H1 (cell line): ENCODE data around the gene PSME1. TPM values are rescaled to one million over a fixed set of nuclear protein-coding genes. Genes with fewer than 3 reads are reported as not detected.

ENCODE experiments used
- CTCF ChIA-PET: fragments of 300-600 bp; sonication (Branson Sonifier 250); formaldehyde crosslinking; loops from one replicate; lab custom pipeline; 2021; ENCODE audit not compliant: partially characterized antibody; lab: Charles Lee
- POLR2A ChIA-PET: fragments of 300-600 bp; sonication (Branson Sonifier 250); formaldehyde crosslinking; loops from one replicate; lab custom pipeline; 2021; ENCODE audit warnings: inconsistent platforms; ENCODE audit not compliant: partially characterized antibody; lab: Charles Lee
- DNase-seq, 2 experiments: peaks; one replicate each; pipeline versions ENCODE4 v3.0.0 to v3.0.0-alpha.2; 2010 to 2022; ENCODE audit warnings: low spot score in 2 of 2, low read depth in 1 of 2, mixed read lengths in 1 of 2
- FAIRE-seq: peaks from 2 replicates; lab custom pipeline; 2011; peaks lifted over from hg19 to GRCh38; lab: Jason Lieb, UNC
- H2AFZ ChIP-seq: 2 replicates; pipeline ENCODE4 v1.8.1; 2012; ENCODE audit warnings: low read length, inconsistent platforms
- H2AK5ac ChIP-seq: 2 replicates; pipeline ENCODE4 v1.6.1; 2013; ENCODE audit warnings: low read depth, low read length
- H2BK120ac ChIP-seq: replicated peaks from 2 replicates; pipeline ENCODE3; 2013; ENCODE audit warnings: low read depth, low read length, inconsistent platforms
- H2BK12ac ChIP-seq: 2 replicates; pipeline ENCODE4 v1.6.1; 2013; ENCODE audit warnings: low read depth, low read length
- H2BK15ac ChIP-seq: 2 replicates; pipeline ENCODE4 v1.6.1; 2013; ENCODE audit warnings: low read length
- H2BK20ac ChIP-seq: 2 replicates; pipeline ENCODE4 v1.6.1; 2013; ENCODE audit warnings: low read length
- H2BK5ac ChIP-seq: 2 replicates; pipeline ENCODE4 v1.6.1; 2013; ENCODE audit warnings: low read depth, low read length
- H3K14ac ChIP-seq: 2 replicates; pipeline ENCODE4 v1.6.1; 2013; ENCODE audit warnings: inconsistent platforms; ENCODE audit not compliant: insufficient read length
- H3K18ac ChIP-seq: 2 replicates; pipeline ENCODE4 v1.6.1; 2013; ENCODE audit warnings: low read length; ENCODE audit errors: extremely low read depth
- H3K23ac ChIP-seq: 2 replicates; pipeline ENCODE4 v1.6.1; 2013; ENCODE audit warnings: inconsistent platforms; ENCODE audit not compliant: insufficient read length
- H3K23me2 ChIP-seq: 2 replicates; pipeline ENCODE4 v1.6.1; 2013; ENCODE audit warnings: low read depth, low read length
- H3K27ac ChIP-seq: 2 replicates; pipeline ENCODE4 v1.6.1; 2011; ENCODE audit warnings: low read depth, low read length, inconsistent platforms
- H3K27me3 ChIP-seq, 4 experiments: replicated peaks in 1 of 4; 1 replicate in 1 of 4; 2 replicates in 3 of 4; pipeline versions ENCODE4 v1.6.1 to v1.8.1; 2011 to 2013; ENCODE audit warnings: low read length in 3 of 4, mild to moderate bottlenecking in 3 of 4, inconsistent platforms in 2 of 4, mixed read lengths in 2 of 4, moderate library complexity in 1 of 4; ENCODE audit not compliant: control insufficient read depth in 3 of 4, insufficient read depth in 3 of 4; ENCODE audit errors: extremely low read depth in 1 of 4
- H3K36me3 ChIP-seq, 4 experiments: 2 replicates each; pipeline versions ENCODE4 v1.6.1 to v1.8.1; 2011 to 2013; ENCODE audit warnings: mild to moderate bottlenecking in 4 of 4, low read length in 3 of 4, moderate library complexity in 2 of 4, control low read depth in 1 of 4, inconsistent platforms in 1 of 4; ENCODE audit not compliant: insufficient read depth in 4 of 4, control insufficient read depth in 2 of 4
- H3K4ac ChIP-seq: replicated peaks from 2 replicates; pipeline ENCODE3; 2013; ENCODE audit warnings: low read length, low read depth, mixed read lengths, inconsistent platforms; ENCODE audit not compliant: insufficient read length
- H3K4me1 ChIP-seq, 4 experiments: replicated peaks in 1 of 4; 1 replicate in 1 of 4; 2 replicates in 3 of 4; pipeline versions ENCODE4 v1.6.1 to v1.8.1; 2011 to 2013; ENCODE audit warnings: low read length in 3 of 4, inconsistent platforms in 2 of 4, mixed read lengths in 1 of 4; ENCODE audit not compliant: insufficient read depth in 4 of 4, control insufficient read depth in 3 of 4
- H3K4me2 ChIP-seq, 2 experiments: 2 replicates each; pipeline versions ENCODE4 v1.6.1 to v1.8.1; 2011 to 2013; ENCODE audit warnings: low read depth in 2 of 2, low read length in 2 of 2, control low read depth in 1 of 2, inconsistent platforms in 1 of 2, mild to moderate bottlenecking in 1 of 2; ENCODE audit not compliant: insufficient read depth in 1 of 2
- H3K4me3 ChIP-seq, 4 experiments: fragments of 200-600, 300-600 bp in 1 of 4; sonication (generic), shearing (Covaris generic), sonication (Bioruptor Twin) in 1 of 4; 2 replicates each; pipeline versions ENCODE4 v1.5.1 to v1.8.1; 2011 to 2016; ENCODE audit warnings: low read length in 4 of 4, low read depth in 3 of 4, control low read depth in 2 of 4, inconsistent platforms in 2 of 4, mild to moderate bottlenecking in 2 of 4, mixed read lengths in 1 of 4, moderate library complexity in 1 of 4; ENCODE audit not compliant: insufficient read depth in 2 of 4; ENCODE audit errors: extremely low read depth in 1 of 4
- H3K56ac ChIP-seq: replicated peaks from 2 replicates; pipeline ENCODE3; 2013; ENCODE audit warnings: low read depth, mild to moderate bottlenecking, mixed read lengths, low read length, inconsistent platforms; ENCODE audit not compliant: insufficient read length
- H3K79me1 ChIP-seq: 2 replicates; pipeline ENCODE4 v1.6.1; 2013; ENCODE audit warnings: low read depth, low read length, control low read depth
- H3K79me2 ChIP-seq, 2 experiments: 2 replicates each; pipeline versions ENCODE4 v1.6.1 to v1.8.1; 2012 to 2013; ENCODE audit warnings: low read length in 2 of 2, mild to moderate bottlenecking in 2 of 2, inconsistent platforms in 1 of 2; ENCODE audit not compliant: insufficient read depth in 2 of 2, control insufficient read depth in 1 of 2
- H3K9ac ChIP-seq, 4 experiments: replicated peaks in 1 of 4; 1 replicate in 1 of 4; 2 replicates in 3 of 4; pipeline versions ENCODE4 v1.6.1 to v1.8.1; 2011 to 2013; ENCODE audit warnings: low read depth in 3 of 4, low read length in 3 of 4, control low read depth in 2 of 4, mild to moderate bottlenecking in 2 of 4, moderate library complexity in 2 of 4, inconsistent platforms in 1 of 4; ENCODE audit errors: extremely low read depth in 1 of 4
- H3K9me3 ChIP-seq, 2 experiments: 2 replicates each; pipeline versions ENCODE4 v1.6.1 to v1.8.1; 2012 to 2013; ENCODE audit warnings: mild to moderate bottlenecking in 2 of 2, moderate library complexity in 2 of 2, control low read depth in 1 of 2, inconsistent platforms in 1 of 2, low read depth in 1 of 2, low read length in 1 of 2, mixed read lengths in 1 of 2; ENCODE audit not compliant: insufficient read depth in 2 of 2
- H4K20me1 ChIP-seq, 2 experiments: replicated peaks in 1 of 2; 2 replicates each; pipeline versions ENCODE3 to v1.8.1; 2011 to 2013; ENCODE audit warnings: inconsistent platforms in 2 of 2, low read length in 2 of 2, mild to moderate bottlenecking in 1 of 2; ENCODE audit not compliant: insufficient read depth in 2 of 2, control insufficient read depth in 1 of 2
- H4K5ac ChIP-seq: 2 replicates; pipeline ENCODE4 v1.6.1; 2013; ENCODE audit warnings: low read length, low read depth, mixed read lengths, inconsistent platforms; ENCODE audit not compliant: insufficient read length
- H4K8ac ChIP-seq: 2 replicates; pipeline ENCODE4 v1.8.0; 2013; ENCODE audit warnings: mild to moderate bottlenecking, moderate library complexity, low read length, inconsistent platforms; ENCODE audit not compliant: insufficient read depth; ENCODE audit errors: extremely low read depth
- H4K91ac ChIP-seq: replicated peaks from 2 replicates; pipeline ENCODE3; 2013; ENCODE audit warnings: low read length, mixed read lengths, inconsistent platforms; ENCODE audit not compliant: insufficient read length
- CHD2 ChIP-seq: IDR thresholded peaks from 2 replicates; pipeline ENCODE4 v1.6.1; 2012; ENCODE audit warnings: low read length, improper control_type of control experiment
- EP300 ChIP-seq, 2 experiments: IDR thresholded peaks; 1 replicate in 1 of 2; 2 replicates in 1 of 2; pipeline ENCODE4 v1.6.1; 2011 to 2012; ENCODE audit warnings: low read depth in 2 of 2, low read length in 2 of 2, mild to moderate bottlenecking in 2 of 2, borderline replicate concordance in 1 of 2, inconsistent platforms in 1 of 2, moderate library complexity in 1 of 2
- KDM1A ChIP-seq: fragments of 200-600, 300-600 bp; sonication (generic); IDR thresholded peaks from 2 replicates; pipeline ENCODE4 v1.7.1; 2016; ENCODE audit warnings: mild to moderate bottlenecking, low read length, borderline replicate concordance
- POU5F1 ChIP-seq: IDR thresholded peaks from 2 replicates; pipeline ENCODE4 v1.6.1; 2011; ENCODE audit warnings: low read depth, mild to moderate bottlenecking, low read length, moderate library complexity
- RNF2 ChIP-seq: fragments of 200-900, 300-1000 bp; sonication (generic); IDR thresholded peaks from 2 replicates; pipeline ENCODE4 v1.7.1; 2016; ENCODE audit warnings: borderline replicate concordance, low read depth, mild to moderate bottlenecking, antibody characterized with exemption, low read length; ENCODE audit not compliant: poor library complexity, severe bottlenecking; ENCODE audit errors: missing control alignments
- SIN3A ChIP-seq, 2 experiments: IDR thresholded peaks in 1 of 2; conservative IDR thresholded peaks in 1 of 2; 2 replicates each; pipeline ENCODE4 v1.6.1; 2011 to 2012; ENCODE audit warnings: low read length in 2 of 2, improper control_type of control experiment in 1 of 2, low read depth in 1 of 2, mild to moderate bottlenecking in 1 of 2
- SP4 ChIP-seq: IDR thresholded peaks from 2 replicates; pipeline ENCODE4 v1.6.1; 2012; ENCODE audit warnings: low read length, inconsistent platforms
- SUZ12 ChIP-seq: fragments of 200-600 bp; sonication (generic); IDR thresholded peaks from 2 replicates; pipeline ENCODE4 v1.6.1; 2012; ENCODE audit warnings: mild to moderate bottlenecking, inconsistent platforms, low read length, moderate library complexity, mixed read lengths
- TAF1 ChIP-seq: IDR thresholded peaks from 2 replicates; pipeline ENCODE4 v1.6.1; 2011; ENCODE audit warnings: mild to moderate bottlenecking, low read depth, low read length
- WGBS, 2 experiments: shearing (Covaris generic) in 1 of 2; methylation state at CpG; one replicate each; pipeline versions ENCODE4 v1.1.6 to v1.1.7; 2013 to 2015; ENCODE audit warnings: low lambda C conversion rate in 2 of 2, mixed read lengths in 2 of 2, inconsistent platforms in 1 of 2, low coverage in 1 of 2, missing lambda C conversion rate in 1 of 2; ENCODE audit not compliant: insufficient replicate concordance in 2 of 2, insufficient coverage in 1 of 2, insufficient read length in 1 of 2; ENCODE audit errors: extremely low coverage in 1 of 2, missing lambda C conversion rate in 1 of 2; 5-methylcytosine and 5-hydroxymethylcytosine counted together
- polyA plus RNA-seq, 7 experiments: library from polyadenylated mRNA; depleted of rRNA in 3 of 7; stranded (reverse) in 5 of 7; unstranded in 2 of 7; fragments of >200 nt in 5 of 7; fragments of 200-250 nt in 2 of 7; gene quantifications; 1 replicate in 5 of 7; 2 replicates in 1 of 7; 4 replicates in 1 of 7; pipeline versions ENCODE4 v1.2.1 to v1.2.3, GENCODE V29; 2011 to 2013; ENCODE audit warnings: missing spikeins in 2 of 7, mixed read lengths in 2 of 7
- total RNA-seq: library from RNA; stranded (reverse); fragmentation: NEBNext Ultra II Directional; extraction: Animal tissue kit (Norgen Biotek cat#: 25700); gene quantifications from 2 replicates; pipeline ENCODE4 v1.2.1, GENCODE V29; 2021
- TF ChIP-seq, protein P1 (sequence below), 3 experiments: IDR thresholded peaks; 1 replicate in 2 of 3; 2 replicates in 1 of 3; pipeline versions ENCODE4 v1.5.1 to v1.6.1; 2011; ENCODE audit warnings: low read length in 3 of 3, mild to moderate bottlenecking in 3 of 3, inconsistent platforms in 2 of 3, low read depth in 1 of 3, moderate library complexity in 1 of 3; ENCODE audit not compliant: insufficient read depth in 1 of 3; ENCODE audit errors: control extremely low read depth in 1 of 3

PSME1 gene
- total and polyA plus RNA-seq, 2 of the 8 experiments (the other 6 are each of a cell fraction or from before 2014, with no cell fraction given), result 74.9 to 85.9 TPM

DNA sequence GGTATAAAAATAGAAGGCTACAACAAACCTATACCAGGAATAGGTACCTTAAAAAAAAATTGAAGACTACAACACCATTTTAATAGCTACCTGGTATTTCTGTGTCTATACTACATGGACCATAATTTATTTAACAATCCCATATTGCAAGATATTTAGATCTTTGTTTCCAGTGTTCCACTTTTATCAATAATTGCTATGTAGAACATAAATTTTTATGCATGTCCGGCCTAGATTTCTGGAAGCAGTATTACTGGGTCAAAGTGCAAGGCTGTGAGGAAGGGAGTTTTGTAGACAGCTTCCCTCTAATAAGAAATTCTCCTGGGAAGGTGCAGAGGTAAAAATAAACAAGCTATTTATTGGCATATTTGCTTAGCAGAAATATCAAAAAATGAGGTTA is 25.5 kb upstream of the PSME1 start:
- H3K4me1 ChIP-seq, result no peaks in the 10 kb centered on the region; a peak in 1 of 7 replicates
- H3K9ac ChIP-seq, result no peak overlapping the region
- POLR2A ChIA-PET, result interaction anchor here (0.8 to 23.9 kb wide), 9 partner anchors 8 to 122 kb away, joined by 3 to 626 read pairs (median 4); partner anchors contain the start of genes CPNE6, DHRS4L2, EMC9 and PCK2
- 86% methylated on average over 1 of the region's 1 CpG; no CpG with 5 or more reads in 1 of the 2 experiments for WGBS, 2 experiments
- H4K5ac ChIP-seq, result no peak overlapping the region
- DNase-seq, result no peak
- H3K23ac ChIP-seq, result no peak overlapping the region
- no peak overlapping the region for H4K8ac ChIP-seq
- H3K27me3 ChIP-seq, result no peaks in the 10 kb centered on the region
- no peak overlapping the region for H2BK120ac ChIP-seq
- H3K9me3 ChIP-seq, result no peaks in the 10 kb centered on the region
- no peak overlapping the region for H4K91ac ChIP-seq
- no peak overlapping the region for H2BK20ac ChIP-seq
- no peak overlapping the region for H3K4me3 ChIP-seq
- H3K79me1 ChIP-seq, result 0 out of 2 replicates have a peak, but pooled peaks cover 2% of the 10 kb centered on the region
- H2AFZ ChIP-seq, result no peak overlapping the region
- FAIRE-seq, result no peak
- no peak overlapping the region for H3K18ac ChIP-seq
- H4K20me1 ChIP-seq, result no peaks in the 10 kb centered on the region
- H3K14ac ChIP-seq, result no peak overlapping the region
- H2BK15ac ChIP-seq, result no peak overlapping the region
- no peaks in the 10 kb centered on the region; a peak in 1 of 4 replicates for H3K79me2 ChIP-seq
- no peak overlapping the region for H3K4me2 ChIP-seq
- H3K23me2 ChIP-seq, result peaks cover 5% of the 10 kb centered on the region
- H2AK5ac ChIP-seq, result no peak overlapping the region
- no peak overlapping the region for H2BK5ac ChIP-seq
- CTCF ChIA-PET, result interaction anchor here (0.7 to 12.2 kb wide), 20 partner anchors 17 to 479 kb away, joined by 3 to 160 read pairs (median 4); partner anchors contain the start of genes CARMIL3, CIDEB, IRF9 and PCK2
- H3K27ac ChIP-seq, result no peak overlapping the region
- no peak overlapping the region for H2BK12ac ChIP-seq
- H3K4ac ChIP-seq, result no peak overlapping the region
- no peak overlapping the region for H3K56ac ChIP-seq
- H3K36me3 ChIP-seq, result no peaks in the 10 kb centered on the region
- TF ChIP-seq EP300 (IDR thresholded peaks at IDR 0.05; ENCODE audit: borderline replicate concordance in 1 of 2, low read depth in 2 of 2, low read length in 2 of 2) (no peak), SP4 (no peak), RNF2 (no peak), SUZ12 (no peak), TAF1 (no peak), POU5F1 (no peak), CHD2 (no peak), KDM1A (no peak), SIN3A (conservative IDR thresholded peaks at IDR 0.05 in 1 of 2, IDR thresholded peaks at IDR 0.05 in 1 of 2; ENCODE audit: low read depth in 1 of 2, low read length in 2 of 2) (no peak)
- TF ChIP-seq, protein P1, sequence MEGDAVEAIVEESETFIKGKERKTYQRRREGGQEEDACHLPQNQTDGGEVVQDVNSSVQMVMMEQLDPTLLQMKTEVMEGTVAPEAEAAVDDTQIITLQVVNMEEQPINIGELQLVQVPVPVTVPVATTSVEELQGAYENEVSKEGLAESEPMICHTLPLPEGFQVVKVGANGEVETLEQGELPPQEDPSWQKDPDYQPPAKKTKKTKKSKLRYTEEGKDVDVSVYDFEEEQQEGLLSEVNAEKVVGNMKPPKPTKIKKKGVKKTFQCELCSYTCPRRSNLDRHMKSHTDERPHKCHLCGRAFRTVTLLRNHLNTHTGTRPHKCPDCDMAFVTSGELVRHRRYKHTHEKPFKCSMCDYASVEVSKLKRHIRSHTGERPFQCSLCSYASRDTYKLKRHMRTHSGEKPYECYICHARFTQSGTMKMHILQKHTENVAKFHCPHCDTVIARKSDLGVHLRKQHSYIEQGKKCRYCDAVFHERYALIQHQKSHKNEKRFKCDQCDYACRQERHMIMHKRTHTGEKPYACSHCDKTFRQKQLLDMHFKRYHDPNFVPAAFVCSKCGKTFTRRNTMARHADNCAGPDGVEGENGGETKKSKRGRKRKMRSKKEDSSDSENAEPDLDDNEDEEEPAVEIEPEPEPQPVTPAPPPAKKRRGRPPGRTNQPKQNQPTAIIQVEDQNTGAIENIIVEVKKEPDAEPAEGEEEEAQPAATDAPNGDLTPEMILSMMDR (IDR thresholded peaks at IDR 0.05; ENCODE audit: control extremely low read depth in 1 of 3, insufficient read depth in 1 of 3, low read depth in 1 of 3, low read length in 3 of 3), result no peak
